22Rv1 (cell line): ENCODE results near the gene SPEF1.

Experiments
- ZFX ChIP-seq: fragments of 450-650 bp; IDR thresholded peaks from 2 replicates; pipeline ENCODE4 v1.6.1; 2017; ENCODE audit warnings: antibody characterized with exemption, borderline replicate concordance
- TF ChIP-seq, protein P1 (sequence below): fragments of 450-650 bp; IDR thresholded peaks from 2 replicates; pipeline ENCODE4 v1.5.1; 2017; ENCODE audit warnings: mild to moderate bottlenecking

DNA sequence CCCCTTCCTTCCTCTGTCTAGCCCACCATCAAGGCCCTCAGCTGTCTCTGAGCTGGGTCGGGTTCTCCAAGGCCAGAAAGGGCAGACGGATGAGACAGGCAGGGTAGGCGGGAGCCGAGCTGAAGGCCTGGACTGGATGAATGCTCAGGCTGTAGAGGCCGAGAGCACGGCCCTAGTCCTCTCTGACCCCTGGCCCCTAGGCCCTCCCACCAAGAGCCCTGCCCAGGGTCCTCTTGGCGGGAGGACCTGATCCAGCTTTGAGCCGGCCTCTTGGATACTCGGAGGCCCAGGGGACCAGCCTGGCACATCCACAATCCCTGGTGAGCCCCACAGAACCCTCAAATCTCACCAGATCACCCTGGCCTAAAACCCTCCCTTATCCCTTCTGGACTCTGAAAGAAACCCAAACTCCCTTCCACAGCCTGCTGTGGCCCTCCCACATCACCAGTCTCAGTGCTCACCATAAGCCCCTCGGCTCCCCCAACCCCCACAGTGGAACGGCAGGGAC is 21.9 kb downstream of the SPEF1 start:
- TF ChIP-seq, protein P1, sequence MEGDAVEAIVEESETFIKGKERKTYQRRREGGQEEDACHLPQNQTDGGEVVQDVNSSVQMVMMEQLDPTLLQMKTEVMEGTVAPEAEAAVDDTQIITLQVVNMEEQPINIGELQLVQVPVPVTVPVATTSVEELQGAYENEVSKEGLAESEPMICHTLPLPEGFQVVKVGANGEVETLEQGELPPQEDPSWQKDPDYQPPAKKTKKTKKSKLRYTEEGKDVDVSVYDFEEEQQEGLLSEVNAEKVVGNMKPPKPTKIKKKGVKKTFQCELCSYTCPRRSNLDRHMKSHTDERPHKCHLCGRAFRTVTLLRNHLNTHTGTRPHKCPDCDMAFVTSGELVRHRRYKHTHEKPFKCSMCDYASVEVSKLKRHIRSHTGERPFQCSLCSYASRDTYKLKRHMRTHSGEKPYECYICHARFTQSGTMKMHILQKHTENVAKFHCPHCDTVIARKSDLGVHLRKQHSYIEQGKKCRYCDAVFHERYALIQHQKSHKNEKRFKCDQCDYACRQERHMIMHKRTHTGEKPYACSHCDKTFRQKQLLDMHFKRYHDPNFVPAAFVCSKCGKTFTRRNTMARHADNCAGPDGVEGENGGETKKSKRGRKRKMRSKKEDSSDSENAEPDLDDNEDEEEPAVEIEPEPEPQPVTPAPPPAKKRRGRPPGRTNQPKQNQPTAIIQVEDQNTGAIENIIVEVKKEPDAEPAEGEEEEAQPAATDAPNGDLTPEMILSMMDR, result no peak
- TF ChIP-seq ZFX, result no peak
